Body of pancreas (tissue), 4 donors: Measurements from ENCODE around the gene THRA. TPM values are rescaled to one million over a fixed set of nuclear protein-coding genes. Genes with fewer than 3 reads are reported as not detected.

Experiments
- ATAC-seq: fragments of 150-250 bp; one replicate; pipeline ENCODE4 v1.9.1; 2016
- DNase-seq, 4 donors: peaks; one replicate each; pipeline ENCODE4 v3.0.0-alpha.2; 2019
- H3K27ac ChIP-seq, 4 donors: fragments of 200-600 bp; sonication (generic); 1 replicate in 3 of 4; 2 replicates in 1 of 4; pipeline versions ENCODE4 v1.5.1 to v1.6.1; 2016 to 2019; ENCODE audit warnings: mild to moderate bottlenecking in 1 of 4, mixed read lengths in 1 of 4, moderate library complexity in 1 of 4
- H3K27me3 ChIP-seq, 2 donors: fragments of 200-600 bp; sonication (generic); one replicate each; pipeline ENCODE4 v1.6.0; 2016; ENCODE audit warnings: mild to moderate bottlenecking in 1 of 2
- H3K36me3 ChIP-seq, 2 donors: fragments of 200-600 bp; sonication (generic); replicated peaks in 1 of 2; 2 replicates each; pipeline ENCODE4 v1.5.1; 2016; ENCODE audit warnings: low read depth in 2 of 2; ENCODE audit not compliant: insufficient read depth in 1 of 2
- H3K4me1 ChIP-seq: fragments of 200-600 bp; sonication (generic); one replicate; pipeline ENCODE4 v1.6.0; 2016
- H3K4me3 ChIP-seq, 2 donors: fragments of 200-600 bp; sonication (generic); 1 replicate in 1 of 2; 2 replicates in 1 of 2; pipeline ENCODE4 v1.5.1; 2016 to 2019
- H3K9me3 ChIP-seq, 3 donors: fragments of 200-600 bp; sonication (generic); 1 replicate in 2 of 3; 2 replicates in 1 of 3; pipeline ENCODE4 v1.5.1; 2016
- POLR2A ChIP-seq, 3 donors: fragments of 450-650 bp; IDR thresholded peaks; one replicate each; pipeline ENCODE4 v1.6.1; 2016; ENCODE audit warnings: antibody characterized with exemption in 3 of 3, mild to moderate bottlenecking in 2 of 3
- WGBS, 2 donors: methylation state at CpG; one replicate each; pipeline ENCODE4 v1.1.5; 2017; 5-methylcytosine and 5-hydroxymethylcytosine counted together
- intact Hi-C: fragments of 100-400 bp; cut with DNase I; formaldehyde crosslinking; loops from one replicate; pipeline ENCODE4 v1.15.1; 2023
- total RNA-seq, 2 donors: library from RNA; depleted of rRNA; stranded (reverse); fragments of >200 nt; gene quantifications; one replicate each; pipeline ENCODE4 v1.1.0, GENCODE V29; 2016
- TF ChIP-seq, protein P1 (sequence below), 7 experiments: fragments of 450-650 bp in 4 of 7; fragments of 200-600 bp in 3 of 7; sonication (generic) in 3 of 7; IDR thresholded peaks; one replicate each; pipeline ENCODE4 v1.5.1; 2016 to 2019; ENCODE audit warnings: antibody characterized with exemption in 7 of 7

THRA gene
- total RNA-seq, 2 donors from 2014 or later, result 37.9 to 61.6 TPM

DNA sequence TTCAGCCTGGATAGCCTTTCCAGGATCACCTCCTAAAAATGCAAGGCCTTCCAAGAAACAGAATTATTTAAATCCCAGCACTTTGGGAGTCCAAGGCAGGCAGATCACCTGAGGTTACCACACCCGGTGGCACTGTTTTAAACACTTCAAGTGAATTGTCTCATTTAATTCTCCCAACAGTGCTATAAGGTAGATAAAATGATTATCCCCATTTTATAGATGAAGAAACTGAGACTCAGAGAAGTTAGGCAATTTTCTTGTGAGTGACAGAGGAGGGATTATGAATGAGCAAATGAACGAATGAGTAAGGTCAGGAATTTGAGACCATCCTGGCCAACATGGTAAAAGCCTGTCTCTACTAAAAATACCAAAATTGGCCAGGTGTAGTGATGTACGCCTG is 16.8 kb downstream of the THRA start:
- intact Hi-C loops, result no loop called here
- no peak overlapping the region for H3K4me3 ChIP-seq
- H3K27ac ChIP-seq, result no peak overlapping the region
- 90% methylated on average over 3 of the region's 3 CpGs for WGBS, 2 donors
- TF ChIP-seq, protein P1, sequence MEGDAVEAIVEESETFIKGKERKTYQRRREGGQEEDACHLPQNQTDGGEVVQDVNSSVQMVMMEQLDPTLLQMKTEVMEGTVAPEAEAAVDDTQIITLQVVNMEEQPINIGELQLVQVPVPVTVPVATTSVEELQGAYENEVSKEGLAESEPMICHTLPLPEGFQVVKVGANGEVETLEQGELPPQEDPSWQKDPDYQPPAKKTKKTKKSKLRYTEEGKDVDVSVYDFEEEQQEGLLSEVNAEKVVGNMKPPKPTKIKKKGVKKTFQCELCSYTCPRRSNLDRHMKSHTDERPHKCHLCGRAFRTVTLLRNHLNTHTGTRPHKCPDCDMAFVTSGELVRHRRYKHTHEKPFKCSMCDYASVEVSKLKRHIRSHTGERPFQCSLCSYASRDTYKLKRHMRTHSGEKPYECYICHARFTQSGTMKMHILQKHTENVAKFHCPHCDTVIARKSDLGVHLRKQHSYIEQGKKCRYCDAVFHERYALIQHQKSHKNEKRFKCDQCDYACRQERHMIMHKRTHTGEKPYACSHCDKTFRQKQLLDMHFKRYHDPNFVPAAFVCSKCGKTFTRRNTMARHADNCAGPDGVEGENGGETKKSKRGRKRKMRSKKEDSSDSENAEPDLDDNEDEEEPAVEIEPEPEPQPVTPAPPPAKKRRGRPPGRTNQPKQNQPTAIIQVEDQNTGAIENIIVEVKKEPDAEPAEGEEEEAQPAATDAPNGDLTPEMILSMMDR (IDR thresholded peaks at IDR 0.05), result no peak
- TF ChIP-seq POLR2A (IDR thresholded peaks at IDR 0.05), result no peak
- no peaks in the 10 kb centered on the region for H3K27me3 ChIP-seq
- H3K9me3 ChIP-seq, result no peaks in the 10 kb centered on the region
- ATAC-seq (no peak), DNase-seq (no peak)
- H3K4me1 ChIP-seq, result peaks cover 33% of the 10 kb centered on the region
- H3K36me3 ChIP-seq, result peaks cover 1 to 8% of the 10 kb centered on the region in 2 donors

DNA sequence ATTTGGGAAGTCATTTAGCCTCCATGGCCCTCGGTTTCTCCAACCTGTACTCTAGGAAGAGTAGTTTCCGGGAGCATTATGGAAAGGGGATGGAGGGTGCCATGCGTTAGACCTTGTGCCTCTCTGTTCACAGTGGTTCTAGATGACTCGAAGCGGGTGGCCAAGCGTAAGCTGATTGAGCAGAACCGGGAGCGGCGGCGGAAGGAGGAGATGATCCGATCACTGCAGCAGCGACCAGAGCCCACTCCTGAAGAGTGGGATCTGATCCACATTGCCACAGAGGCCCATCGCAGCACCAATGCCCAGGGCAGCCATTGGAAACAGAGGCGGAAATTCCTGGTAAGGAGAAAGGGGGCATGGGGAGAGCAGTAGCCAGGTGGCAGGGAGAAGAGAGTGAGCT is 21.7 kb downstream of the THRA start:
- H3K27ac ChIP-seq, result no peak overlapping the region
- intact Hi-C loops, result no loop called here
- 91 to 98% methylated on average over 13 to 14 of the region's 14 CpGs for WGBS, 2 donors
- H3K36me3 ChIP-seq, result peaks cover 9 to 24% of the 10 kb centered on the region in 2 donors
- H3K9me3 ChIP-seq, result no peaks in the 10 kb centered on the region
- no peaks in the 10 kb centered on the region for H3K27me3 ChIP-seq
- H3K4me3 ChIP-seq, result no peak overlapping the region
- ATAC-seq, result no peak
- TF ChIP-seq, protein P1 (IDR thresholded peaks at IDR 0.05), result no peak
- no peak for TF ChIP-seq POLR2A (IDR thresholded peaks at IDR 0.05)
- DNase-seq, result no peak
- H3K4me1 ChIP-seq, result peaks cover 12% of the 10 kb centered on the region

DNA sequence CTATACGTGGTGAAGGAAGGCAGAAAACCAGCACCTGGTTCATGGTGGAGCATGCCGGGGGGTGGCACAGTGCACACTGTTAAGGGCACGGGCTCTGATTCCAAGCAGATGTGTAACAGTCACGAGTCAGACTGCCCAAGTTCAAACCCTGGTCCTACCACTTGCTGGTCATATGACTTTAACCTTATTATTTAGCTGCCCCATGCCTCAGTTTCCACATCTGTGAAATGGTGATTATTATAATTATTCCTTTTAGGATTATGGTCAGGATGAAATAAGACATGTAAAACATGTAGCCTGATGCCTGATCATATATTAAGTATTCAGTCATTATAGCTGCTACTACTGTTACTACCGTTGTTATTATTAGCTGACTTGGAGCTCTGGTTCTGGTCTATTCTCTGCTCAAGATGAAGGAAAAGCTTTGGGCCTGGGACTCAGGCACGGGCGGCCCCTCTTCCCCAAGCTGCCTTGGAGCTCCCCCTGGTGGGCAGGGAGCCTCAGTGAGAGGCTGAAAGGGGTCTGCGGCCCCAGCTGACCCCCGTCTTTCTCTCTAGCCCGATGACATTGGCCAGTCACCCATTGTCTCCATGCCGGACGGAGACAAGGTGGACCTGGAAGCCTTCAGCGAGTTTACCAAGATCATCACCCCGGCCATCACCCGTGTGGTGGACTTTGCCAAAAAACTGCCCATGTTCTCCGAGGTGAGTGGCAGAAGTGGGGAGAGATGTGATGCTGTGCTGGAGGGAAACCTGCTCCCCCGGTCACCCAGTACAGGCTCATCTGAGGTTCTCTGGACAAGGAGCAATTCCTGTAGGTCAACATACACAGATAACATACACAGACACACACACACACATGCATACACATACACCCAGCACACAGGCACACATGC is 23.6 kb downstream of the THRA start:
- Histone ChIP-seq H3K4me3 (no peak overlapping the region), H3K27me3 (no peaks in the 10 kb centered on the region), H3K27ac (no peak overlapping the region), H3K36me3 (peaks cover 9 to 24% of the 10 kb centered on the region in 2 donors), H3K9me3 (no peaks in the 10 kb centered on the region), H3K4me1 (peaks cover 7% of the 10 kb centered on the region)
- ATAC-seq (peak; percentile 66), DNase-seq (peak; percentile 64 to 78 (median 71))
- intact Hi-C loops, result no loop called here
- no peak for TF ChIP-seq POLR2A (IDR thresholded peaks at IDR 0.05)
- TF ChIP-seq, protein P1 (IDR thresholded peaks at IDR 0.05), result peak; percentile 73 to 91 (median 86)
- WGBS, 2 donors, result 52 to 65% methylated on average over 13 to 17 of the region's 17 CpGs

DNA sequence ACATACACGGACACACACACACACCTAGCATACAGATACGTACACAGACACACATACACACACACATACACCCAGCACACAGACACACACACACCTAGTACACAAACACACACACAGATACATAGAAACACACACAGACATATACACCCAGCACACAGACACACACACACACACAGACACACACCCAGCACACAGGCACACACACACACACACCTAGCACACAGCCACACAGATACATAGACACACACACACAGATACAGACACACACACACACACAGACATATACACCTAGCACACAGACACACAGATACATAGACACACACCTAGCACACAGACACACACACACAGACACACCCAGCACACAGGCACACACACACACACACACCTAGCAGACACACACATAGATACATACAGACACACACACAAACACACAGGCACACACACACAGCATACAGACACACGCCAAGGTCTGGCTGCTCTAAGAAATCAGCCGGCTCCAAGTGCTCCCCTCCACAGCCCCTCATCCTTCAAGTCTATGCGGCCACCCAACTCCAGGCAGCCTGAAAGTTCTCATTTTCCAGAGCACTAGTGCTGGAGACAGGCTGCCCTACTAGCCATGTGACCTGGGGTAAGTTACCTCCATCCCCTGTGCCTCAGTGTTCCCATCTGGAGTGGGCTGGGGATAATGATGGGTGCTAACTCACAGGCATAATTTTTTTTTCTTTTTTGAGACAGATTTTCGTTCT is 24.5 kb downstream of the THRA start:
- Histone ChIP-seq H3K4me1 (peaks cover 14% of the 10 kb centered on the region), H3K27me3 (no peaks in the 10 kb centered on the region), H3K27ac (no peak overlapping the region), H3K36me3 (peaks cover 9 to 24% of the 10 kb centered on the region in 2 donors), H3K4me3 (no peak overlapping the region), H3K9me3 (no peaks in the 10 kb centered on the region)
- no peak for TF ChIP-seq POLR2A (IDR thresholded peaks at IDR 0.05)
- TF ChIP-seq, protein P1 (IDR thresholded peaks at IDR 0.05), result no peak
- no peak for ATAC-seq
- no peak for DNase-seq
- intact Hi-C loops, result no loop called here
- 52 to 86% methylated on average over 4 to 6 of the region's 6 CpGs for WGBS, 2 donors
